NCI-H146 treated with DMSO at 0.1 percent for 48 hours (cell line): ENCODE measurements around the gene PTPRG.
"Not testable (repeated sequence)": the region's sequence is repeated elsewhere in the genome, so short reads cannot be mapped to it uniquely, and the experiment has no call there.

ENCODE experiments used
- DNase-seq: peaks from one replicate; lab custom pipeline; 2025; ENCODE audit not compliant: unreplicated experiment; lab: John Stamatoyannopoulos, UW

The PTPRG gene

DNA sequence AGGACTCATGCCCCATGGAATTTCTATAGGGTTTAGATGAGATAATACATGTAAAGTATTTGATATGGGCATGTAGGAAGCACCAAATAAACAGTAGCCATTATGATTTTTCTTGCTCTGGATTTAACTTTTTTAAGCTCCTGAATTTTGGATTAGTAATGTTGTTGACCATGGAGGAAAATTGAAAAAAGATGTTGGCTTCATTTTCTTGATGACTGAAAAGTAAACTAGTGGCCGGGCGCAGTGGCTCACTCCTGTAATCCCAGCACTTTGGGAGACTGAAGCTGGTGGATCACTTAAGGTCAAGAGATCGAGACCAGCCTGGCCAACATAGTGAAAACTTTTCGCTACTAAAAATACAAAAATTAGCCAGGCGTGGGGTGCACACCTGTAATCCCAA, 120.3 kb downstream of the PTPRG start:
- no peak for DNase-seq

DNA sequence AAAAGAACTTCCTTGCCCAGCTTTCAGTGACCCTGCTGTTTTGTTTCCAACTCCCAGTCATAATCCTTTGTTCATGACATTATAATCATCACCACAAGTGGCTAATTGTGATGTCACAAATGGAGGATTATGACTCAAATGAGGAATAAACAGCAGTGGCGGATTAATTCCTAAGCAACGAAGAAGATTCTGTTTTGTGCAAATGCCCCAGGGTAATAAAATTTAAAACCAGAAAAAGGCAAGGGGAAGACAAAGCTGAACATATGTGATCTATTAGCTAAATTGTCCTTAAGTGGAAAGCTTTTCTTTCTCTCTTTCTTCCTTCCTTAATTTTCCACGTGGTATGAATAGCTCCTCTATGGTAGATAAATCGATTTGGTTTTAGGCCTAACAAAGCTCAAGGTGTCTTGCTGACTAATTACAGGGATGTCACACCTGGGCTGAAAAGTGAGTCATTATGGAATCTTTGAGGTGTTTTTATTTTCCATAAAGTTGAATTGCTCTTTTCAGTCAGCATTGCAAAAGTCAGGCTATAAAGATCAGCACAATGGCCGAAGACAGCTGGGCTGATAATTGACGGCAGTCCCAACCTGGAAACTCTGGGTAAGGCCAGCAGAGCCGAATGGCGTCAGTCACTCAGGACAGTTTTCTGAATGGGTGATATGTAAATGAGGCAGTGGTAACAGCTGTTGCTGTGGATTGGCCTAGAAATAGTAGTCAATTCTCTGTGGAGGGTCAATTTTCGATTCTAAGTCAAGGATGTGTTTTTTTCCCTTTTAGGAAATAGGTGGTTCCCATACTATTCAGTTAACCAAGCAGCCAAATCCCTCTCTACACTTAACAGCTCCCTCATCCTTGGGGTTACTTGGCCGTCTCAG, 121.5 kb downstream of the PTPRG start:
- peak; percentile 83 for DNase-seq

DNA sequence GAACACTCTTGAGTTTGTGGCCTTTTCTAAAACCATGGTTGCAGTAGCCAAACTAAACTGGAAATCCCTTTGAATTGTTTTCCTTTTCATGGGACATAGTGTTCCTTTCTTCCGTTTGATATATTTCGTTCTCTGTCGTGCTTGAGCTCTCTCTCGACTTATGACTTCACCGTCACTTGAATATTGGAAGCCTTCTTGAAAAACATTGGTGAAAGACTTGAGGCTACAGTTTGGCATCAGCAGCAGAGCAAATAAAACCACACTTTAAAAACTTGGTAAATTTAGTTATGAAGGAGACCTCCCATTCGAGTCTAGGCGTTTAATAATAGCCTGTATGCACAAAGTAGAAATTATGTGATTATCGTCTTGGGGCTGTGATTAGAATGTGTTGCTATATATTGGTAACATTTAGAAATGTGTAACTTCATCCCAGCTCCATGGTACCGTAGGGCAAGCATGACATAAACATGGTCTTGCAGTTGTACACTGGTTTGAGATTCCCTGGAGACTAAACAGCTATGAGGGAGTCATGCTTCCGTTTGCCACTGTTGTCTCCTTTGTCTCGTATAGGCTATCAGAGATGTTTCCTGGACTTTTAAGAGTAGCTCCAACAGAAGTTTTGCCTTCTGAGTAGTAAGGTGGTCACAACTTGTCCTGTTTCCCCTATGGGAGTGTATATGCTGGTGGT, 122.3 kb downstream of the PTPRG start:
- no peak for DNase-seq

DNA sequence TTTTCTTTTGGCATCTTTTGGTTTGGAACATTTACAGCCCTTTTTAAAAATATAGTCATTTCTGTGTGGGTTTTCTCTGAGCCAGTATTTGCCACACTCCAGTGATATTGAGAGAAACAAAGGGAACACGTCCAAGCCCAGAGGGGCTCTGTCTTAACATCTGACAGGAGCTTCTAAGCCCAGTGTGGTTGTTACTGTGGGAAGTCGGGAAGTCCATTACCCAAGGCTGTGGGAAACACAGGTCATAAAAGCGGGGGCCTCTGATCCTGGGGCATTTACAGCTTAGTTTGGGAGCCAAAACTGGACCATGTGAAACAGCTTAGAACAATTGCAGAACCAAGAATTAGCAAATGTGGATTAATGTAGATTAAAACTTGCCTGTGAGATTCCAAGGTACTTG, 123.0 kb downstream of the PTPRG start:
- DNase-seq, result no peak

DNA sequence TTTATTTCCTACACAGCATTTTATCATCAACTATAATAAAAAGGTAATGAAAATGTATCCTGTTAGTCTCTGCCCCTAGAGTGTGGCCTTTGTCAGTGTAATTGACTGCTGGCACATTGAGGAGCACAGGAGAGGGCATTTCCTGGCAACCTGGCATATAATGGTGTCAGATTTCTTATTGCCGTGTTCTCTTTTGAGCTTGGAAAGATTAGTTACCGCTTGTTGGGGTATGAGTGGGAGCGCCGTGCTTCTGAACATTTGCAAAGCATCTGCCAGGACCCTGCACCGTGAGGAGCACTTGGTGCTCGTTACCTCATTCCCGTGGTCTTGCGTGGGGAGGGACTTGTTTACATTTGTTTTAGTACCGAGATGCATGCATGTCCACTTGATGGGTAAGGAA, 124.4 kb downstream of the PTPRG start:
- DNase-seq, result peak; percentile 31

DNA sequence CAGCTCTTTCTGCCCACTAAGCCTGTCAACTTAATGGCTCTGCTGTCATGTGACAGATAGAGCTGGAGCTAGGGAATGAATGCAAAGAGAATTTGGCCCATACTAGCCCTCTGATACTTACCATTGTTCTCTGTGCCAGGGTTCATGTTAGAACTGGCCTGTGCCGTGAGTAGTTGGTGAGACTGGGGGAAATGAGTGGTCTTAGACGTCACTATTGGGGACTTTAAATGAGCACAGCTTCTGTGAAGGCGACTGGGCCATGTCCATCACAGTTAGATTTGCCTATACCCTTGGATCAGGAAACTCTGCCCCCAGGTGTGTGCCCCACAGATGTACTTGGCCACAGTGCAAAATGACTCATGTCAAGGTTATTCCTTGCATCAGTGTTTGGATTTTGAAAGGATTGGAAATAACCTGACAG, 124.9 kb downstream of the PTPRG start:
- no peak for DNase-seq

DNA sequence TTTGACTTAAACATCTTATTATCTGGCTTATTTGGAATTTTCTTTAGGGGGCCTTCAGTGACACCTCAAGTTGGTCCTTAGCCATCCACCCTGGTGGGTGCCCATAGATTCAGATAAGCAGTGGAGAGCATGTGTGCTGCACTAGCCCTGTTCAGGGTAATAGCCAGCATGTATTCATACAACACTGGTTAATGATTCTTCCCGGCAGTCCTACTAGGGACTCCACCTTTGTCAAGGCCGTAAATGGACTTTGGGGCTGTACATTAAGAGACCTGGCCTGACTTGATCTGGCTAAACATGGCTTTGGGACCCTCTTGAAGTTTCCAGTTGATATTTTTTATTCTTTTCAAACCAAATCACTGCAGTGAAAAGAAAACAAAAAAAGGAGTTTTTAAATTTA, 125.8 kb downstream of the PTPRG start:
- no peak for DNase-seq

DNA sequence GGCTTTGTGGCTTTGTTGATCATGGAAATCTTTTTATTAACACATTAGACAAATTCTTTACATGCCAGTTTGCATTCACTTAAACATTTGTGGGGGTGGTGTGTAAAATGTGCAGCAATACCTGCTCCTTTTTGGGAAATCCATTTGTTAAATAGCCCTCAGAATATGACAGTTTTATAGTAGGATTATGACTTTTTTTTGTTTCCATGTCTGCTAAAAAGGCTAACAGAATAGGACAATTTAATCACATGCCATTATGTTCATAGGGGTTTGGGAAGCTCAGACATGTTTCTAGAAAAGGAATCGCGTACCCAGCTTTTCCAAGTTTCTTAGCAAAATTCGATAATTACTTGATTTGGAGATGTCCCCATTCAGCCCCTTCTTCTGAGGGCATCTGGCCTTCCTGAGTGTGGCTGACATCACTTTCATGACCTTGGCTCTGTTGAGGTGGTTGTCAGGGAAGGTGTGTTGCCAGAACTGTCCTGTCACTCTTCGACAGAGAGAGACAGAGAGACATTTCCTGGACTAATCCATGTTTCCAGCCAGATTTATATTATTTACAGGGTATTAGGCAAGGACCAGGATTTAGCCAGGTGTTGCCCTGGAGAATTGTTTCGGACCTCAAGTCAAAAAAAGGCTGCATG, 126.4 kb downstream of the PTPRG start:
- no peak for DNase-seq

DNA sequence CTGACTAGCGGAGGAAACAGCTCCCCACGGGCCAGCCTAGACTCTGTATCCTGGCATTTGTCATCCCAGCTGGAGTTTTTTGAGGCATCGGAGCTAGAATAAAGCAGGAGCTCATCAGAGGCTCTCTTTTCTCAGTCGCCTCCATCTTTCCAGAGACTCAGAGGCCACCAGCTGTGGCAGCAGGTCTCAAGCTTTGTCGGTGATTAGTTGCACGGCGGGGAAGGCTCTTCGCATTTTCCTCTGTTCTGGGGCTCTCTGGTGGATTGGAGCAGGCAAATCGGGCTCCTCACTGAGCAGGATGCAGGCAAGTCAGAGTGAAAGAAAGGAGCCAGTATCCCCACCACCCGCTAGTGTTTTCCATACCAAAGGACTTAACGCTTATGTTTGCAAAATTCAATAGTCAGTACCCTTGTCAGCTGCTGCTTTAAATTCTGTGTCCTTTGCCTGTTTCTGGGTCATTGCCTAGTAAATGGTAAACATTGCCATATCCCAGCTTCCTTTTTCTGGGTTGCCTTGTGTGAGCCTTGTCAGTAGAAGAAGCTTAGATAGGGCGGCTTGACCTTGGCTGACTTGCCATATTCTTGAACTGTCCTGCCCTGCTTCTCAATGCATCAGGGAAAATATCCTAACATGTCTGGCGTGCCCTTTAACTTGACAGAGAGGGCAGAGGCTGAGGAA, 127.1 kb downstream of the PTPRG start:
- peak; percentile 34 for DNase-seq

DNA sequence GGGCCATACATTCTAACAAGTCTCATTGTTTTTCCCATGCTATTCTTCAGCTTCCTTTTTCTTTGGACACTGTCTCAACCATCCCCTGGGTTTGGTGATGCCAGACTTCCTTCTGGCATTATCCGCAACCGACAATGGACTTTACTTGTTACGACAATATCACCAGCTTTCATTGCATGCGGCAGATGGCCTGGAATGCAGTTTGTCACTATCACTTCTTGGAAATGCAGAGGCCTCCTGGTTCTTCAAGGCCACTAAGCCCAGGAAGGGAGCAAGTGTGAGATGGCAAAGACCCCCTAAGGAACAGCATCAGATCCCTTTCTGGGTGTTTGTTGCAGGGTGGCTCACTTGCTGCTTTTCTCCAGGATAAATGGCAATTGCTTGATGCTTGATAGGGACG, 128.6 kb downstream of the PTPRG start:
- DNase-seq, result no peak

DNA sequence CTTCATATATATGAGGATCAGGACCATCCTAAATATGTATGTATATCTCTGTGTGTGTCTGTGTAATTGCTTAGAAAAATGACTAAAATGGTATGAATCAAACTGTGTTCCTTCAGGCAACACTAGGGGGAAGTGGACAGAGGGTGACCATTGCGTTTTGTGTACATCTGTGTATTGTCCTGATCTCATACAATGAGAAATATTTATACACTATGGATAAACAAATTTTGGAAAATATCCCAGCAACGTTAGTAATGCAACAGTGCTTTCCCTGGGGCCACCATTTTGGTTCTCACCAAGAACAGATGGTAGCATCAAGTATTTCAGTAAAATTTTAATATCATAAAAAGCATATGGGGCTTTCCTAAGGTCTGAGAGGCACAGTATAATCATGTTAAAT, 130.1 kb downstream of the PTPRG start:
- DNase-seq, result no peak

DNA sequence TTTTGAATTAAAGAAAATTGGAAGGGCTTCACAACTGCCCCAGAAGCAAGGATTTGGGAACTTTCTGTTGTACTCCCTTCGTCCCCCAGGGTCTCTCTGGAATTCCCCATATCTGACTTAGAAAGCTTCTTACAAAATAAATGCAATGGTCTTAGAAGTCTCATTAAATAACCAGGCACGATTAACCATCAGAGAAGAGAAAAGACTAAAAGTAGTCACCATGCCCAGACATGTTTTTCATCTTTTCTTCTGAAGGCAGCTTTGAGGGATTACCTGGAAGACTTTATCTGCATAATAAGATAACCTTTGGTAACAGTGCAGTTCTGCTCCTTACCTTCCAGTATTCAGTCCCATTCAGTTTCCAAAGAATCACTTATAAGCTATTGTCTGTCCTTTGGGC, 135.9 kb downstream of the PTPRG start:
- no peak for DNase-seq

DNA sequence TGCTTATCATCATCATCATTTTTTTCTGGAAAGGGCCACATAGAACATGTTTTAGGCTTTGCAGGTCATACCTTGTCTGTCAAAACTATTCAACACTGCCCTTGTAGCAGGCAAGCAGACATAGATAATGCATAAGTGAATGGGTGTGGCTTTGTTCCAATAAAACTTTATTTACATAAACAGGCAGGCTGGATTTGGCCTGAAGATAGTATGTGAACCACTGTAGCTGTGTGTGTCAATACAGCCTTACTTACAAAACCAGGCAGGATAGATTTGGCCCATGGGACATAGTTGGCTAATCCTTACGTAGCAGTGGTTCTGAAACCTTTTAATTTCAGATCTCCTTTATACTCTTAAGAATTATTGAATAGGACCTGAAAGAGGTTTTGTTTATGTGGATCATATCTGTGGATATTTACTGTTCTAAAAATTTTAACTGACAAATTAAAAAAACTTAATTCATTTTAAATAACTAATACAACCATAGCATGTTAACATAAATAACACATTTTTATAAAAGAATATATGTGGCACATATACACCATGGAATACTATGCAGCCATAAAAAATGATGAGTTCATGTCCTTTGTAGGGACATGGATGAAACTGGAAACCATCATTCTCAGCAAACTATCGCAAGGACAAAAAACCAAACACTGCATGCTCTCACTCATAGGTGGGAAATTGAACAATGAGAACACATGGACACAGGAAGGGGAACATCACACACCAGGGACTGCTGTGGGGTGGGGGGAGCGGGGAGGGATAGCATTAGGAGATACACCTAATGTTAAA, 137.1 kb downstream of the PTPRG start:
- not testable (repeated sequence) for DNase-seq

DNA sequence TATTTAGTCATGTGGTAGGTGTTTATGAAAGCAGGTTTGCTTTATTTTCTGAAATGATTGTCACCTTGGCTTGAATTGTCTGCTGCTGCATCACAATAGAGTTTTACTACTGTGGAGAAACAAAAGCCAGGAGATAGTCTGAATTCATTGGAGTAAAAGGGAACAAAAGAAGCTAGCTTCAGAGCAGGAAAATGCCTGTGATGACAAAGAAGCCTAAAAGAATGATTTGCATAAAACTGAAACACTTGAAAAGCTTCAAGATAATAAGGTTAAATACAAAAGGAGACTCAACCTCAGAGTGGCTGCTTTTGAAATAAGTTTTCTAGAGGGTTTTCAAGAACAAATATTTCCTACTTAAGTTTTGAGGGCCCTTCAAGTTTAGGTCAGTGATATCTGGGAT, 138.3 kb downstream of the PTPRG start:
- peak; percentile 17 for DNase-seq

DNA sequence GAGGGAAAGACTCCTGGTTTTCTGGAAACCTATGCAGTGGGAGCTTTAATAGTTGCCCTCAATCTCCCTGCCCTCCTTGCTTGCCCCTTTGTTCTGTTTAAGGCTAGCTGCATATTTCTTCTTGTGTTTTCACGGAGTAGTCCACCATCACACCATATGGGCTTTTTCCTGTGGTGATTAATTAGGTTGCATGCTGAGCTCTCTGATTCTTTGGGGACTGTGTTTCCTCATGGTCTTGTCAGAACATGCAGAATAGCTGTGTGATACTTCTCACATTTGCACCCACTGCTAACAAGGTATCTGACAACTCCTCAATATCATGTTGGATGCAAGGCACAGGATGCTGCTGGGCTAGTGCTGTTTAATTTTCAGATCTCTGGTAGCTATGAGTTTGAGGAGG, 139.6 kb downstream of the PTPRG start:
- peak; percentile 59 for DNase-seq

DNA sequence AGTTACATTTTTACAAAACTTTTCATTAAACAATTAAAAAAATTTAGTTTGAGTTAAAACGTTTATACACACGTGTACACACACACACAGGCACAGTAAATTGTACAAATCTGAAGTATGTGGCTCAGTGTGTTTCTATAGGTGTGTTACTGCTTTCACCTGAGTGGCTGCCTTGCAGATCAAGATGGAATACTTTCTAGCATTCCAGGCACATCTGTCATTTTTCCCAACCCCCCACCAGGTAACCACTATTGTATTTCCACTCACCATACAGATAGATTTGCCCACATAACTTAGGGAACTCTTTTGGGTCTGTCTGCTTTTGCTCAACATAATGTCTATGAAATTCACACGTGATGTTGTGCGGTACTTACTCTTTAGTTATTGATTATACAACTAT, 141.1 kb downstream of the PTPRG start:
- no peak for DNase-seq

DNA sequence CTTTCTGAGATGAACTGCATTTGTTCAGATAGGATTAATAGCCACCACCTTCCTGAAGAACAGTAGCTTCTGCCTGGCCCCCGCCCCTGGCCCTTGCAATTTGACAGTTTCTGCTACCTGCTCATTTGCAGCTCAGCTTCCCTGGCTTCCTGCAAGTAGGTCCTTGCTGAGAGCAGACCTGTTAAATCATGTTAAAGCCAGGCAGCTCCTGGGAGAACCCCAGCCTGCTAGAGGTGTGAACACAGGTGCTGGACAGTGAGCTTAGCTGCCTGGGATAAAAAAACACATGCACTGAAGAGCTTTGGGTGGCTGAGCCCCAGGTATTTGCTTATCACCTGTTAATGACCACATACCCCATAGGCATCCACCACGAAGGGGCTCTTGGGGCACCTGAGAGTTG, 143.4 kb downstream of the PTPRG start:
- no peak for DNase-seq

DNA sequence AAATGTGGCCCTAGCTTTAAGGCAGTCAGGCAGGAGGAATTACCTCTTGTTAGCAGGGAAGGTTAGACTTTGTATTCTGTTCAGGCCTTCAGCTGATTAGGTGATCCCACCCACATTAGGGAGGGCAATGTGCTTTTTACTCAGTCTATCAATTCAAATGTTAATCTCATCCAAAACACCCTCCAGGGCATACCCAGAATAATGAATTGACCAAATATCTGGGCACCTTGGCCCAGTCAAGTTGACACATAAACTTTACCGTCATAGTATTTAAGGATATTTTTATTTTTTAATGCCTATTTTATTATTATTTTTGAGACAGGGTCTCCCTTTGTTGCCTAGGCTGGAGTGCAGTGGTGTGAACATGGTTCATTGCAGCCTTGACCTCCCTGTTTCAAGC, 146.1 kb downstream of the PTPRG start:
- no peak for DNase-seq

DNA sequence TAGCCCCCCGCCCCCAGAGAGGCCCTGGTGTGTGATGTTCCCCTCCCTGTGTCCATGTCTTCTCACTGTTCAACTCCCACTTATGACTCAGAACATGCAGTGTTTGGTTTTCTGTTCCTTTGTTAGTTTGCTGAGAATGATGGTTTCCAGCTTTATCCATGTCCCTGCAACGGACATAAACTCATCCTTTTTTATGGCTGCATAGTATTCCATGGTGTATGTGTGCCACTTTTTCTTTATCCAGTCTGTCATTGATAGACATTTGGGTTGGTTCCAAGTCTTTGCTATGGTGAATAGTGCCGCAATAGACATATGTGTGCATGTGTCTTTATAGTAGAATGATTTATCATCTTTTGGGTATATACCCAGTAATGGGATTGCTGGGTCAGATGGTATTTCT, 149.5 kb downstream of the PTPRG start:
- DNase-seq, result not testable (repeated sequence)

DNA sequence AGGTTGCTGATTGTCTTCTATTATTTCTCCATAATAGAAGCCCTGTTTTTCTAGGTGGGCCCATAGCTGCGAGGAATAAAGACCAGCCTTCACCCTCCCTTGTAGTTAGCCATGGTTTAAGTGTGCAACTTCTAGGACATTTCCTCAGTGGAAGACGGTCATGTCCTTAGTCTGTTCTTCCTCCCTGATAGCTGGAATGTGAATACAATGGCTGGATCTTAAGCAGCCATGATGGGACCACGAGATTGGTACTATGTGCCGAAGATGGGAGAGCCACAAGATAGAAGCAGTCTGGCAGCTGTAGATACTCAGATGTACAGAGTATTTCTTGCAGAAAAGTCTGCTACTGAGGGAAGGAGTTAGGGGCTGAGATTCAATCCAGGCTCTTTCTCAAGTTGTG, 152.9 kb downstream of the PTPRG start:
- DNase-seq, result no peak
